Left renal pelvis (tissue), 4 donors: ENCODE measurements around the gene DBP. TPM values are rescaled to one million over a fixed set of nuclear protein-coding genes. Genes with fewer than 3 reads are reported as not detected.
"Not testable (repeated sequence)": the region's sequence is repeated elsewhere in the genome, so short reads cannot be mapped to it uniquely, and the experiment has no call there.

Experiments used
- DNase-seq, 4 donors: peaks; one replicate each; pipeline ENCODE4 v3.0.0-alpha.2; 2013; ENCODE audit warnings: low read depth in 4 of 4, low spot score in 3 of 4
- polyA plus RNA-seq, 4 donors: library from polyadenylated mRNA; unstranded; fragments of 120-200 nt; gene quantifications; one replicate each; pipeline ENCODE4 v1.2.1, GENCODE V29; 2013; ENCODE audit not compliant: insufficient read length in 4 of 4

DBP gene
- polyA plus RNA-seq, 4 donors: 9.8 to 17.3 (median 13.9) TPM

- no peak for DNase-seq
These were observed 31.6 kb upstream of the DBP start for GRCh38 chr19:48668761-48669160.

- DNase-seq: no peak
These were observed 31.2 kb upstream of the DBP start for GRCh38 chr19:48668332-48668731.

- no peak for DNase-seq
These were observed 28.6 kb upstream of the DBP start for GRCh38 chr19:48665786-48666185.

- no peak for DNase-seq
These were observed 27.3 kb upstream of the DBP start for GRCh38 chr19:48664476-48664875.

- no peak for DNase-seq
These were observed 26.5 kb upstream of the DBP start for GRCh38 chr19:48663667-48664066.

GRCh38 chr19:48661711-48662090, 24.5 kb upstream of the DBP start:
- no peak for DNase-seq

- no peak for DNase-seq
These were observed 23.9 kb upstream of the DBP start for GRCh38 chr19:48660852-48661710.

- DNase-seq: no peak
These were observed 22.6 kb upstream of the DBP start for GRCh38 chr19:48659768-48660167.

- DNase-seq: no peak
These were observed 21.3 kb upstream of the DBP start for GRCh38 chr19:48658483-48658882.

GRCh38 chr19:48657828-48658227, 20.6 kb upstream of the DBP start:
- not testable (repeated sequence) for DNase-seq

- no peak for DNase-seq
These were observed 19.8 kb upstream of the DBP start for GRCh38 chr19:48656840-48657474.

- no peak for DNase-seq
These were observed 17.3 kb upstream of the DBP start for GRCh38 chr19:48654299-48655059.

GRCh38 chr19:48651683-48652048, 14.5 kb upstream of the DBP start:
- DNase-seq: no peak

- no peak for DNase-seq
These were observed 13.9 kb upstream of the DBP start for GRCh38 chr19:48650974-48651682.

- DNase-seq: no peak
These were observed 11.0 kb upstream of the DBP start for GRCh38 chr19:48648134-48648533.

- DNase-seq: no peak
These were observed 9.6 kb upstream of the DBP start for GRCh38 chr19:48646722-48647216.

- peak in 1 of 4 donors; percentile 83 for DNase-seq
These were observed 9.0 kb upstream of the DBP start, which contains the start of gene CA11 for GRCh38 chr19:48646001-48646721. CA11 (minus strand) TSS chr19:48646187; CDS start chr19:48645632, 555 bp downstream.

GRCh38 chr19:48645620-48646000, 8.4 kb upstream of the DBP start:
- DNase-seq: no peak

- peak in 1 of 4 donors; percentile 65 for DNase-seq
These were observed 7.8 kb upstream of the DBP start for GRCh38 chr19:48644839-48645619.
